ENCODE data around the gene CACNB4.

DNA sequence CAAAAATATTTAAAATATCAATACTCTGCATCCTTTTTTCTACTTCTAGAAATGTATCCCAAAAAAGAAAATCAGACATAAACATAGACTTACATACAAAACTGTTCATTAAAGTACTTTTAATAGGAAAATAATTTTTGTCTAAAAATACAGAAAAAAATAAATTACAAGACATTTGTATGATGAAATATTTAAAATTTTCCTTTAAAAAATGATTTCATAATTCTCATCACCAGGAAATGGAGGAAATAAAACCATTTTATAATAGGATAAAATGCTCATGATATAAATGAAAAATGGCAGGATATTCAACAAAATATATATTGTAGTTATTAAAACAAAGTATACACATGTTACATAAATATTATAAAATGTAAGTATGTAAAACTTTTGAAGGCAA is 295.0 kb downstream of the CACNB4 start:
- TF ChIP-seq ZNF384 (IDR thresholded peaks at IDR 0.05) (no peak), SP1 (IDR thresholded peaks at IDR 0.05) (no peak), FOXA1 (IDR thresholded peaks at IDR 0.05) (no peak), HDGF (IDR thresholded peaks at IDR 0.05; ENCODE audit: borderline replicate concordance) (no peak), FOXM1 (IDR thresholded peaks at IDR 0.05; ENCODE audit: borderline replicate concordance) (no peak), L3MBTL2 (conservative IDR thresholded peaks at IDR 0.05) (no peak)

Measured in HEK293T (cell line).